Hippocampal formation (tissue), 2 donors: ENCODE results near the gene TFCP2.

Source experiments
- DNase-seq, 2 donors: peaks; one replicate each; lab custom pipeline; 2025; lab: John Stamatoyannopoulos, UW

Gene TFCP2

DNA sequence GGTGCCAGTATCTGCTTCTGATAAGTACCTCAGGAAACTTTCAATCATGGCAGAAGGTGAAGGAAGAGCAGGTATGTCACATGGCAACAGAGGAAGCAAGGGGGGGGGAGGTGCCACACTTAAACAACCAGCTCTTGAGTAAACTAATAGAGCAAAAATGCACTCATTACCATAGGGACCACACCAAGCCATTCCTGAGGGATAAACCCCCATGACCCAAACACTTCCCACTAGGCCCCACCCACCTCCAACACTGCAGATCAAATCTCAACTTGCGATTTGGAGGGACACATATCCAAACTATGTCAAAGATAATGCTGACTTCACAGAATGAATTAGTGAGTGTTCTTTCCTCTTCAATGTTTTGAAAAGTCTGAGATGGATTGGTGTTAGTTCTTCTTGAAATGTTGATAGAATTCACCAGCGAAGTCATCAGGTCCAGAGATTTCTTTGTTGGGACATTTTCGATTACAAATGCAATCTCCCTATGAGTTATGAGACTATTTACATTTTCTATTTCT is 16.6 kb downstream of the TFCP2 start:
- DNase-seq: no peak

GRCh38 chr12:51152953-51153352 is 20.0 kb downstream of the TFCP2 start:
- no peak for DNase-seq

DNA sequence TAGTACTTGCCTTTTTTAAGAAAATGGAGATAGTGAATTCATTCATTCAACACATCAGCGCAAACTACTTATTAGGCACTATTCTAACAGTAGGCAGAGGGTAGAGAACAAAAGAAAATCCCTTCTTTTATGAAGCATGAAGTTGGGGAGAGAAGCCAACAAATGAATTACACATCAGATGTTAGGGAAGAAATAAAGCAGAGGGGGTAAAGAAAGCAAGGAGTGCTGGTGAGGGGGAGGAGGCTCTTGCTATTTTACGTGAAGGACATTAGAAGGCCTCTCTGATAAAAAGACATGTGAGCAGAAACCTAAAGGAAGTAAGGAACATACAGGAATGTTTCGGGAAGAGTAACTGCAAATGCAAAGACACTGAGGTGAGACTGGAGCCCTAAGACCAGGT is 22.2 kb downstream of the TFCP2 start:
- DNase-seq: no peak

DNA sequence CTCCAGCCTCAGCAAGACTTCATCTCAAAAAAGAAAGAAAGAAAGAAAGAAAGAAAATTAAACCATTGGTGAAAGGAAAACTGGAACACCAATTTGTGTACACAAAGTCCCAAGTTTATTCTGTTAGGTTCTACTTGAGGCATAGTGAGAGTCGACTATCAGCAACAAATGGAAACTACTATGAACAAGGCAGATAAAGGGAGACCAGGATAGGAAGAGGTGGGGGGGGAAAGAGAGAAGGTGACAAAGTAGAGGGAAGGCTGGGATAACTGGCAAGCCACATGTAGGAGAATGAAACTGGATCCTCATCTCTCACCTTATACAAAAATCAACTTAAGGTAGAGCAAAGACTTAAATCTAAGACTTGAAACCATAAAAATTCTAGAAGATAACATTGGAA is 25.6 kb downstream of the TFCP2 start:
- no peak for DNase-seq

- DNase-seq: no peak
Observed at GRCh38 chr12:51139292-51139844, 33.6 kb downstream of the TFCP2 start.

- DNase-seq: no peak
Observed at GRCh38 chr12:51132693-51133092, 40.2 kb downstream of the TFCP2 start.

DNA sequence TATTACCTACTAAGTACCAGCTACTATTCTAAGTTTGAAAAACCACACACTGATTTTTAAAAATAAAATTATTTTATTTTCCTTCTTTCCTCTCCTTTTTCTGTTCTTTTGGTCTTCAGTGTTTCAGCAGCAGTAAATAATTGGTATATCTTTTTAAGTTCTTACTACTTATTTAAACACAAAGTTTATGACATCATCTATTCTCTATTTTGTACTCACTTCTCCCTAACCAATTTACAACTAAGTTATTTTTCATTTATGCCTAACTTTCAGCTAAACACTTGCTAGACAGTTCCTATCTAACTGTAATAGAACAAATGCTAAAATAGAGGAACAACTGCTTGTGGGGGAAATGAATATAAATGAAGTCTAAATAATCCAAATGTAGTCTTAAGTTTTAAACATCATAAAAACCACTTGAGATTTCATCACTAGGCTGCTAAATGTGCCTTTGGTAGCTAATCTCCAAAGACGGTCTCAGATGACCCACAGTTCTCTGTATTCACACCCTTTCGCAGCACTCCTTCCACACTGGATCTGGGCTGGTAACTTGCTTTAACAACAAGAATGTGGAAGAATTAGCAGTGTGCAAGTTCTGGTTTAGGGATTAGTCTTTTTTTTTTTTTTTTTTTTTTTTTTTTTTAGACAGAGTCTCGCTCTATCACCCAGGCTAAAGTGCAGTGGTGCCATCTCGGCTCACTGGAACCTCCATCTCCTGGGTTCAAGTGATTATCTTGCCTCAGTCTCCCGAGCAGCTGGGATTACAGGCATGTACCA is 41.0 kb downstream of the TFCP2 start:
- DNase-seq: no peak

GRCh38 chr12:51128919-51129318 is 44.0 kb downstream of the TFCP2 start:
- no peak for DNase-seq

- DNase-seq: no peak
Observed at GRCh38 chr12:51127050-51127729, 45.7 kb downstream of the TFCP2 start.

GRCh38 chr12:51126297-51126696 is 46.6 kb downstream of the TFCP2 start:
- DNase-seq: no peak

GRCh38 chr12:51124504-51124903 is 48.4 kb downstream of the TFCP2 start:
- DNase-seq: peak in 1 of 2 donors; percentile 2

DNA sequence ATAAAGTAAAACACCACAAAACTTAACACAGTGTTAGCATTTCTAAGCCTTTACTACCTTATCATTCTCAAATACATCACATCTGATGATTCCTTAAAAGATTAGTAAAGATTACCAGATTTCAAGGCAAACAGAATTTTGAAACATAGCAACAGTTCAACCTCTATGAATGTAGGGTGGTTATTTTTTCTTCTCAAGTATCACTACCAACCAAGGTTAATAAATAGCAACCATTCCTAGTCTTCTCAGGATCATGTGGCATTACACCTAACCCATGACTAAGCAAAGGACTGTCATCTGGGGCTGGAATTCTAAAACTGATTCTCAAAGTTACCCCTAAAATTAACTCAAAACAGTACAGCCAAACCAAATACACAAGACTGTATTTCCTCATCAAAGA is 50.1 kb downstream of the TFCP2 start:
- no peak for DNase-seq

GRCh38 chr12:51118706-51119105 is 54.2 kb downstream of the TFCP2 start:
- no peak for DNase-seq

- DNase-seq: no peak
Observed at GRCh38 chr12:51115533-51115932, 57.4 kb downstream of the TFCP2 start.

GRCh38 chr12:51108136-51108535 is 64.8 kb downstream of the TFCP2 start:
- DNase-seq: no peak

- DNase-seq: no peak
Observed at GRCh38 chr12:51103977-51104376, 69.0 kb downstream of the TFCP2 start.

DNA sequence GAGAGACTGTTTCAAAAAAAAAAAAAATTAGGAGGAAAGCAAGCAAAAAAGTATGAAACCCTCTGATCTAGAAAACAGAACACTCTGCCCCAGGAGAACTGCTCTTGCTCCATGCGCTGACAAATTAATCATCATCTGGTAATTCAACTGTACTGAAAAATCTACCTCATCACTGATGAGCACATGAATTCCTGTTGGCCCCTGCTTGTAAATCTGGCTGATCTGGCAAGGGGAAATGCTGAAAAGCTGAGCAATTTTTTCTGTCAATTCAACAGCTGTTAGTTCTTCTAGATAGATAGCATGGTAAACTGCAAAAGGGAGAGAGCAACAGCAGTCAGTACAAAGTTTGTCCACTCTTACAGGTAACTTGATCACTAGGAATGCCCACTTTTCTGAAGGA is 74.3 kb downstream of the TFCP2 start:
- DNase-seq: no peak

- DNase-seq: no peak
Observed at GRCh38 chr12:51090705-51091229, 82.2 kb downstream of the TFCP2 start.

GRCh38 chr12:51087818-51088217 is 85.1 kb downstream of the TFCP2 start:
- no peak for DNase-seq

DNA sequence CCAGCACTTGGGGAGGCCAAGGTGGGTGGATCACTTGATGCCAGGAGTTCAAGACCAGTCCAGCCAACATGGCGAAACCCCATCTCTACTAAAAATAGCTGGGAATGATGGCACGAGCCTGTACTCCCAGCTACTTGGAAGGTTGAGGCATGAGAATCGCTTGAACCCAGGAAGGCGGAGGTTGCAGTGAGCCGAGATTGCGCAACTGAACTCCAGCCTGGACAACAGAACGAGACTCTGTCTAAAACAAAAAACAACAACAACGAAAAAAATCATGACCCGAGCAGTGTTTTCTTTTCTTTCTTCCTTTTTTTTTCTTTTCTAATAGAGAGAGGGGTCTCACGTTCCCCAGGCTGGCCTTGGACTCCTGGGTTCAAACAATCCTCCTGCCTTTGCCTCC is 86.0 kb downstream of the TFCP2 start:
- DNase-seq: no peak

DNA sequence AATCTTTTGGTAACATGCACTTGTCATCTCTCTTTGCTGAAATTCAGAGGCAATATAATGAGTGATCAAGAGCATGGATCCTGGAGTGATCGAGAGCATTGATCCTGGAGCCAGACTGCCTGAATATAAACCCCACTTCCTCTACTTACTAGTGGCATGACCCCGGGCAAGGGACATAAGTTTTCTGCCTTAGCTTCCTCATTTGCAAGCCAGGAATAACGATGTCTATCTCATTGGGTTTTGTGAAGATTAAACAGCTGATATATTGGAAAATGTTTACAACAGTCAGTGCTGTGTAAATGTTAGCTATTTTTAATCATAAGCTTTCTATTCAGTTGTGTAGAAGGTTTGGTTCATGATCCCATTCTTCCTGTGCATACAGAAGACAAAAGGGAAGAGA is 87.2 kb downstream of the TFCP2 start:
- DNase-seq: no peak

GRCh38 chr12:51083126-51083833 is 89.7 kb downstream of the TFCP2 start, which contains the start of gene CSRNP2:
TSS of gene CSRNP2 (minus strand) at chr12:51083596. CDS start at chr12:51076561, 7,035 bp downstream.
- DNase-seq: peak; percentile 96
